Stimulated activated memory B cell treated with anti-CD40 and anti-IgM and Interleukin-4, amounts not matched to agents 10 μg/mL and 1 μg/mL and 100 μg/mL, for 72 hours (primary cell): Measurements from ENCODE around the gene HOXA3.

Experiments used
- ATAC-seq: fragments of 150-1000 bp; cut with Tn5 transposase; 2 replicates; pipeline ENCODE4 v1.10.0; 2021
- H3K27ac Mint-ChIP-seq: one replicate; pipeline ENCODE4 v1.8.0; 2022; ENCODE audit warnings: mild to moderate bottlenecking, mixed read lengths
- H3K27me3 Mint-ChIP-seq: one replicate; pipeline ENCODE4 v1.8.0; 2022; ENCODE audit warnings: mixed read lengths
- H3K36me3 Mint-ChIP-seq: one replicate; pipeline ENCODE4 v1.8.0; 2022; ENCODE audit warnings: mixed read lengths
- H3K4me1 Mint-ChIP-seq: one replicate; pipeline ENCODE4 v1.8.0; 2022; ENCODE audit warnings: mixed read lengths
- H3K4me3 Mint-ChIP-seq: one replicate; pipeline ENCODE4 v1.8.0; 2022; ENCODE audit warnings: mild to moderate bottlenecking, moderate library complexity, mixed read lengths
- H3K9me3 Mint-ChIP-seq: one replicate; pipeline ENCODE4 v1.8.0; 2022; ENCODE audit warnings: mixed read lengths

HOXA3 gene

DNA sequence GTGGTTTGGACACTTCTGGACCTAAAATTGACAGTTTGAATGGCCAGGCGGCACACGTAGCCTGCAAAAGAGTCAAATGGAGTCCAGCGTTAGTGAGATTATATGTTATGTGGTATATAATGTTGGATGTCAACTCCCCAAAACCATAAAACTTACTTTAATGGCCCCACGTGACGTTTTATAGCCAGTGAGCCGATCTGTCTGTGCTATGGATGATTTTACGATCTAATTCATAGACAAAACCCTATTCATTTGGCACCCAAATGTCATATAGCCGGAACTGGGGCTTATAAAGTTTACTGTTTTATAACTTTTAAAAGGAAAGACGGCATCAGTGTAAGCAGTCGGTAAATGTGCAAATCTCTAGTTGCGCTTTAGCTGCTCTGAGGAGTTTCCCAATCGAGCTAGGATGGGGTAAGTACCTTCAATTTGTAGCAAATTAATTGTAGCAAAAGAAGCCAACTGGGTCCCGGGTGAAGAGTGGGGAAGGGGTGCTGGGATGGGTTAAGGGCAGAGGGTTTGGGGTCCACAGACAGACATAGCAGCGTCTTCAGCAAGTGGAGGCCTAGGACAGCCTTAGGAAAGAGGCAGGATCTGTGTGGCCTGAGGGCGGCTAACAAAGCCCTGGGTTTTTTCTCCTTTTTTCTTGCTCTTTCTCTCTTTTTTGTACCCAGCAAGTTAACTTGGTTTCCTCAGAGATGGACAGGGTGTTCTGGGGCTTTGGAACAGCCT is 12.1 kb downstream of the HOXA3 start:
- peaks cover 69% of the 10 kb centered on the region for H3K27me3 Mint-ChIP-seq

GRCh38 chr7:27139334-27140125 is 12.9 kb downstream of the HOXA3 start:
- Mint-ChIP-seq H3K4me3 (no peak overlapping the region), H3K9me3 (no peaks in the 10 kb centered on the region), H3K27me3 (peaks cover 69% of the 10 kb centered on the region), H3K27ac (no peak overlapping the region), H3K4me1 (peaks cover 4% of the 10 kb centered on the region), H3K36me3 (no peaks in the 10 kb centered on the region)
- ATAC-seq = peak; percentile 40

More for the DNA sequence above, 12.1 kb downstream of the HOXA3 start:
- no peak for ATAC-seq
- Mint-ChIP-seq H3K9me3 (no peaks in the 10 kb centered on the region), H3K36me3 (no peaks in the 10 kb centered on the region), H3K4me3 (no peak overlapping the region), H3K27ac (no peak overlapping the region), H3K4me1 (peaks cover 4% of the 10 kb centered on the region)

- Mint-ChIP-seq H3K36me3 (no peaks in the 10 kb centered on the region), H3K4me3 (no peak overlapping the region), H3K27ac (no peak overlapping the region), H3K27me3 (peaks cover 75% of the 10 kb centered on the region), H3K4me1 (peaks cover 4% of the 10 kb centered on the region), H3K9me3 (no peaks in the 10 kb centered on the region)
- no peak for ATAC-seq
Measured at GRCh38 chr7:27138985-27139333, 13.4 kb downstream of the HOXA3 start.

DNA sequence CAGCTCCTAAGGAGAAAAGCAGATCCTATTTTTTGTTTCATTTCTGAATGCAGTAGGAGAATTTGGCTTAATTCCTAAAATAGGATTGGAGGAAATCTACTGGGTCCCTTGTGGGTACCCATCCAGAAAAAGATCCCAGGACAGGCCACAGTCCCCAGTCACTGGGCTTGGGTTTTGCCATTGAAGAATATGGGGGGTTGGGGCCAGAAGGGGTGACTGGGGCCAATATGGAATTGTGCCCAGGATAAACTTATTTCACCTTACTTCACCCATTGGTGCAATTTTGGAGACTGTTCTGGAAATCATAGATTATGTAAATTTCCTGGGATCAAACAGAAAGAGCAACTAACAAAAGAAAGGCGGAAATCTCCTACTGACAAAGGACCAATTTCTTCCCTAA is 13.9 kb downstream of the HOXA3 start:
- H3K27ac Mint-ChIP-seq = no peak overlapping the region
- no peak for ATAC-seq
- H3K4me3 Mint-ChIP-seq = no peak overlapping the region
- H3K9me3 Mint-ChIP-seq = no peaks in the 10 kb centered on the region
- H3K27me3 Mint-ChIP-seq = peaks cover 80% of the 10 kb centered on the region
- no peaks in the 10 kb centered on the region for H3K36me3 Mint-ChIP-seq
- peaks cover 4% of the 10 kb centered on the region for H3K4me1 Mint-ChIP-seq

GRCh38 chr7:27137640-27138315 is 14.6 kb downstream of the HOXA3 start:
- H3K4me3 Mint-ChIP-seq = no peak overlapping the region
- H3K9me3 Mint-ChIP-seq = no peaks in the 10 kb centered on the region
- H3K27me3 Mint-ChIP-seq = peaks cover 81% of the 10 kb centered on the region
- no peak for ATAC-seq
- H3K27ac Mint-ChIP-seq = no peak overlapping the region
- no peaks in the 10 kb centered on the region for H3K36me3 Mint-ChIP-seq
- H3K4me1 Mint-ChIP-seq = peaks cover 4% of the 10 kb centered on the region

DNA sequence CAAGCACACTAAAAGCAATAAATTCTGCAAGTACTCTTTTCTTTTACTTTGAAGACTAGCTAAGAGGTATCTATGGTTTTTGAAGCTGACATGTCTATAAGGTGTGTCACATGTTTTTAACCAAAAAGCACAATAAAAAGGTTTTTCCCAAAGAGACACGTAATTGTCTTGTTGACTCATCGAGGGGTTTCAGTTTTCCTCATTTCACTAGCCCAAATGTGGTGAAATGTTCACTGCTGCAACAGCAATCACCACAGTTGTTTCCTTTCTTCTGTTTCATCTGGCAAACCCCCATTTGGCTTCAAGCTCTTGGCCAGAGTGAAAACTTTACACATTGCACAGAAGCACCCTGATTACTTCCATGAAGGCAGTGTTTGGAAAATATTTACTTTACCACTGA is 18.0 kb downstream of the HOXA3 start:
- H3K36me3 Mint-ChIP-seq = no peaks in the 10 kb centered on the region
- no peaks in the 10 kb centered on the region for H3K4me1 Mint-ChIP-seq
- ATAC-seq = no peak
- no peak overlapping the region for H3K27ac Mint-ChIP-seq
- no peak overlapping the region for H3K4me3 Mint-ChIP-seq
- H3K9me3 Mint-ChIP-seq = no peaks in the 10 kb centered on the region
- H3K27me3 Mint-ChIP-seq = peaks cover 69% of the 10 kb centered on the region

DNA sequence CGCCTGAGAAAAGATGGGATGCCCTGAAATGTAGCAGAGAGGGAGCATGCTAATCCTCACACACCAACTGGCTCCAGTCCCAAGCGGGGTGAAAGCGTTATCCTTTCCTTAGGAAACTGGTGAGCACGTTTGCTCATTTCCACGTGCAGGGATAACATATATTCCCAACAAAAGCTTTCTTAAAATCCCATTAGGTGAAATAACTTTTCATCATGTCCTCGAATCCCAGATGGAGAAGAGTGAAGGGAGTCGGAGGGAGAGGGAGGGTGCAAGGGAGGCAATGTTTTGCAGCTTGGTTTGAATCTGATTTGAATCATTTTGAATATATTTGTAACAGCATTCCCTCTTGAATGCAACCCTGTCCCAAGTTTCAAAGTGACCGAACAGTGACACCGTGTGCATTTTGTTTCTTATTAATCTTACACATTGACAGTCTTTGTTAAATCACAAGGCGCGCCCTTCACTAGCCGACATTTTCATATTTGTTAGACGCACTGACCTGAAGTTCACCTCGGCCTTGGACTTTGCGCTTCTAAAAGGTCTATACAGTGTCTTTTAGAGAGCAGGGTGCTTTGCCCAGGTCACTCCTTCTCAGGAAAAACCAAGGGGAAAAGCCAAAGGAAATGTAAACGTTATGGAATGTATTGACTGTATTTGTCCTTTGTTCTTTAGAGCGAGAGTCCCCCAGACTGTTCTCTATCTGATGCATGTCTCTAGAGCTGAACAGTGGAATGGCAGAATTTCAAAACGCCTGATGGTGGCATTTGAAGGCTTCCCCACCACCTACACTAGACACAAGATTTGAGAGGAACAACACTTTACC is 18.8 kb downstream of the HOXA3 start:
- Mint-ChIP-seq H3K4me3 (no peak overlapping the region), H3K9me3 (peaks cover 3% of the 10 kb centered on the region), H3K27ac (no peak overlapping the region), H3K36me3 (no peaks in the 10 kb centered on the region), H3K4me1 (no peaks in the 10 kb centered on the region), H3K27me3 (peaks cover 73% of the 10 kb centered on the region)
- ATAC-seq = no peak

- Mint-ChIP-seq H3K9me3 (peaks cover 3% of the 10 kb centered on the region), H3K27ac (no peak overlapping the region), H3K36me3 (no peaks in the 10 kb centered on the region), H3K4me3 (no peak overlapping the region), H3K4me1 (no peaks in the 10 kb centered on the region), H3K27me3 (peaks cover 73% of the 10 kb centered on the region)
- no peak for ATAC-seq
Measured at GRCh38 chr7:27132978-27133377, 19.4 kb downstream of the HOXA3 start.

DNA sequence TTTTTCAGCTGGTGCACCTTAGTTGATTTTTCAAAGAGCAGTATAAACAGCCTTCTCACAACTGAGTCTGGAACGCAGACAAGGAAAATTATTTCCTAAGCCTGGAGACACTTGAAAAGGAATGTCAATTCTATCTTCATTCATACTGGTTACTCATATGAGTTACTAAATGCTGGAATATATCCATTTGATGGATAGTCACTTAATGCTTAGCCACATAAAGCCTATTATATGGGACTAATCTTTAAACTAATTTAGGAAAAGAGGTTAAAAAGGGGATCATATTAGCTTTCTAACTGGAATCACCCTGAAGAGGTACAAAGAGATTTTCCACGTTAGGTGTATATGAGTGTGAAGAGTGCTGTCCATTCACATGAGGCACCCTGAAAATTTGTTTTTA is 20.2 kb downstream of the HOXA3 start:
- peaks cover 3% of the 10 kb centered on the region for H3K9me3 Mint-ChIP-seq
- no peak overlapping the region for H3K4me3 Mint-ChIP-seq
- H3K27ac Mint-ChIP-seq = no peak overlapping the region
- ATAC-seq = no peak
- H3K36me3 Mint-ChIP-seq = no peaks in the 10 kb centered on the region
- H3K4me1 Mint-ChIP-seq = no peaks in the 10 kb centered on the region
- peaks cover 73% of the 10 kb centered on the region for H3K27me3 Mint-ChIP-seq

GRCh38 chr7:27131390-27131819 is 21.0 kb downstream of the HOXA3 start:
- Mint-ChIP-seq H3K27ac (no peak overlapping the region), H3K9me3 (peaks cover 3% of the 10 kb centered on the region), H3K4me3 (peak overlapping the region; percentile 54), H3K4me1 (no peaks in the 10 kb centered on the region), H3K27me3 (peaks cover 74% of the 10 kb centered on the region), H3K36me3 (no peaks in the 10 kb centered on the region)
- no peak for ATAC-seq

DNA sequence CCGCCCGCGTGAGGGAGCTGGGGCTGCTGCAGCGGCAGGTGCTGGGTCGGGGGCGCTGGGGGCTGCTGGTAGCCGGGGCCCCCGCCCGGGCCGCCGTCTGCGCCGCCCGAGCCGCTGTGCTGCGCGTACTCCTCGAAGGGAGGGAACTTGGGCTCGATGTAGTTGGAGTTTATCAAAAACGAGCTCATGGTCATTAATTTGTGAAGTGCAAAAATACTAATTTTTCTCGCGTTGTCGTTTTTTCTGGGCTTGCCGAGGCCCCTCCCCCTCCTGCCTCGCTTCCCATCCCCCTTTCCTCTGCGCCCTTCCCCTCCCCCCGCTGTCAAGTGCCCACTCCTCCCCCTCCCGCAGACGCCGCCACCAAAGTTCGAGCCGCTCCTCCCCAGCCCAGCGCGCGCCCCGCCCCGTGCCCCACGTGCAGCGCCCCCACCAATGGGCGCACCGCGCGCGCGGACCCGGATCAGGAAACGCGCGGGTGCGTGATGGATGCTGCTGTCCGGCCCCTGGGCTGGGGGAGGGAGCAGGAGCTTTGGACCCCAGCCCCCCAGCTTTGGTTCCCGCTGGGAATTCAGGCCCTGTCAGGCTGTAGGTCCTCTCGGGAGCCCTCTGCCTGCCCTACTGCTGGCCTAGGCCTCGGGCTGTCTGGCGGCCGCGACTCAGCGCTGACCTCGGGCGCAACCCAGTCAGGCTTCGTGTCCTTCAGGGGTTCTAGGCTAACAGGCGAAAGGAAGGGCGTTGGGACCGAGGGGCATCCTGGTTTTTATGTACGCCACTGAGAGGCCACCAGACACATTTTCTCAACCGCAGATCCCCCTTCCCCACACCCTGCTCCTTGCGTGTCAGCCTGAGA is 21.6 kb downstream of the HOXA3 start, which contains the start of gene HOXA4:
TSS of gene HOXA4 (minus strand) at position 218 of the 850 bp plus-strand sequence. CDS start at position 194, 24 bp downstream.
- Mint-ChIP-seq H3K27ac (no peak within 1 kb of the TSS), H3K9me3 (peaks cover 3% of the 10 kb centered on the region), H3K4me3 (peak within 1 kb of the TSS; percentile 54), H3K4me1 (no peaks in the 10 kb centered on the region), H3K27me3 (peaks cover 70% of the 10 kb centered on the region), H3K36me3 (no peaks in the 10 kb centered on the region)
- ATAC-seq = peak; percentile 83

- no peaks in the 10 kb centered on the region for H3K36me3 Mint-ChIP-seq
Measured at GRCh38 chr7:27129729-27130539, 22.4 kb downstream of the HOXA3 start.

More at GRCh38 chr7:27129729-27130539, 22.4 kb downstream of the HOXA3 start:
- ATAC-seq = peak; percentile 74
- no peaks in the 10 kb centered on the region for H3K4me1 Mint-ChIP-seq
- H3K27ac Mint-ChIP-seq = no peak overlapping the region
- H3K9me3 Mint-ChIP-seq = peaks cover 3% of the 10 kb centered on the region
- peaks cover 73% of the 10 kb centered on the region for H3K27me3 Mint-ChIP-seq
- no peak overlapping the region for H3K4me3 Mint-ChIP-seq
